Stomach smooth muscle (tissue), 2 donors: ENCODE results near the gene AKAP12.

ENCODE experiments used
- H3K27ac ChIP-seq: one replicate; pipeline ENCODE4 v1.7.0; 2013; ENCODE audit warnings: mild to moderate bottlenecking, low read length, inconsistent platforms
- H3K27me3 ChIP-seq, 2 donors: one replicate each; pipeline ENCODE4 v1.7.0; 2013; ENCODE audit warnings: low read length in 2 of 2; ENCODE audit not compliant: insufficient read depth in 2 of 2, control insufficient read depth in 1 of 2
- H3K36me3 ChIP-seq, 2 donors: one replicate each; pipeline ENCODE4 v1.7.0; 2013; ENCODE audit warnings: low read length in 2 of 2; ENCODE audit not compliant: control insufficient read depth in 2 of 2, insufficient read depth in 2 of 2
- H3K4me1 ChIP-seq: one replicate; pipeline ENCODE4 v1.7.0; 2013; ENCODE audit warnings: low read length; ENCODE audit not compliant: control insufficient read depth, insufficient read depth
- H3K4me3 ChIP-seq, 2 donors: one replicate each; pipeline ENCODE4 v1.7.0; 2013; ENCODE audit warnings: low read length in 2 of 2
- H3K9ac ChIP-seq, 2 donors: one replicate each; pipeline ENCODE4 v1.7.0; 2013; ENCODE audit warnings: low read length in 2 of 2, mild to moderate bottlenecking in 1 of 2
- H3K9me3 ChIP-seq, 2 donors: one replicate each; pipeline ENCODE4 v1.7.0; 2013; ENCODE audit warnings: low read length in 2 of 2; ENCODE audit not compliant: control insufficient read depth in 2 of 2
- donor health status: healthy.
- donor health status: Pancreatic carcinoma.

Gene AKAP12

DNA sequence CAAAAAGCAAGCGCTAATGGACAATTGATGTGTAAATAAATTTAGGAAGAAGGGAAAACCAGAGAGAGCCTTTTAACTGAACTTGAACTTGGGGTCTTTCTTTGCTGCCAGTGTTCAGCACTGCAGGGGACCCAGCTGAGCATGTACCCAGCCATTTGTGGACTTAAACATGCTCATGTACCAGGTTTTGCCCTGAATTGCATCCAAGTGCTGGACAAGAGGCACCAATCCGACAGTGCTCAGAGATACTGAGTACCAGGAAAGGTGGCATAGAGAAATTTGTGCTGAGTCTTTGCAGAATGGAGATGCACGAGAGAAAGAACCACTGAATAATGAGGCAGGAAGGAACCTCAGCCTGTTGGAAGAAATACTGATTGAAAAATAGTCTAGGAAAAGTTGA, 16.0 kb downstream of the AKAP12 start:
- Histone ChIP-seq H3K9ac (no peak overlapping the region), H3K27me3 (no peaks in the 10 kb centered on the region), H3K36me3 (peaks cover 0 to 3% of the 10 kb centered on the region in 2 donors), H3K27ac (peak overlapping the region; percentile 11), H3K4me1 (peaks cover 18% of the 10 kb centered on the region), H3K9me3 (no peaks in the 10 kb centered on the region), H3K4me3 (no peak overlapping the region)

DNA sequence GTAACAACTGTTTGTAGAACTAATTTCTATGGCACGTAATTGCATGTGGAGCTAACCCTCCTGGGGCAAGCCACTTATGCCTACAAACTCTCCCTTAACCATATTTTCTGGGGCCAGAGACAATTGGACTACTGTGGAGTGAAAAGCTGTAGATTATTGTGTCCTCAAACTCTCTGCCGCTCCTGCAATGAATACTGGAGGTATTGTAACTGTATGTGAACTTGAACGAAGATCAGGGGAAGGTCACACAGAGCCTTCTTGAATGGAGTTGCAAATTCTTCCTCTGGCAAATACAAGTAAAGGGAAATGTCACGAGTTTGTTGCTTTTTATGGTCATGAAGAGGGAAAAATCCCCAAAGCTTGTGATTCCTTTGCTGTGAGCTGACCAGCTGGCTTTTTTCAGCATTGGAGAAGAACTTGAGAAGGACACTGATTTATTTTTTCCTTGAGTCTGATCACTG, 18.2 kb downstream of the AKAP12 start:
- Histone ChIP-seq H3K4me3 (no peak overlapping the region), H3K27me3 (no peaks in the 10 kb centered on the region), H3K4me1 (peaks cover 18% of the 10 kb centered on the region), H3K36me3 (peaks cover 0 to 3% of the 10 kb centered on the region in 2 donors), H3K9me3 (no peaks in the 10 kb centered on the region), H3K27ac (no peak overlapping the region), H3K9ac (no peak overlapping the region)

DNA sequence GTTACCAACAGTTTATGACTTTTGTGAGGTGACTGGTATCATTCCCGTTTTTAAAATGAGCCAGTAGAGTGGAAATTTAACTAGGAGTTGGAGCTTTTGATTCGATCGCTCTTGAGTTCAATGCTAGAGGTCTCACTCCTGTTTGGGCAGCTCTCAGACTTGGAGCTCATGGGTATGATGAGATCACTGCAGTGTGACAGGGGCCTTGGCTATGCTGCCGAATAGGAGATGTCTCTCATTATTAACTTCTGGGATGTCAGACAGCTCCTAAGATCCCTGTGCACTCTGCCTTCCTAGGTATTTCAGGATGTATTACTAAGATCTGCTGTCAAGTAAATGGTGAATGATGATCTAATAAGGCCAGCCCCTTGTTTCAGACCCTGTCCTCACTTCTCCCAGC, 20.4 kb downstream of the AKAP12 start:
- Histone ChIP-seq H3K4me3 (no peak overlapping the region), H3K27me3 (no peaks in the 10 kb centered on the region), H3K36me3 (peaks cover 0 to 3% of the 10 kb centered on the region in 2 donors), H3K4me1 (peaks cover 15% of the 10 kb centered on the region), H3K9me3 (no peaks in the 10 kb centered on the region), H3K27ac (no peak overlapping the region), H3K9ac (no peak overlapping the region)

DNA sequence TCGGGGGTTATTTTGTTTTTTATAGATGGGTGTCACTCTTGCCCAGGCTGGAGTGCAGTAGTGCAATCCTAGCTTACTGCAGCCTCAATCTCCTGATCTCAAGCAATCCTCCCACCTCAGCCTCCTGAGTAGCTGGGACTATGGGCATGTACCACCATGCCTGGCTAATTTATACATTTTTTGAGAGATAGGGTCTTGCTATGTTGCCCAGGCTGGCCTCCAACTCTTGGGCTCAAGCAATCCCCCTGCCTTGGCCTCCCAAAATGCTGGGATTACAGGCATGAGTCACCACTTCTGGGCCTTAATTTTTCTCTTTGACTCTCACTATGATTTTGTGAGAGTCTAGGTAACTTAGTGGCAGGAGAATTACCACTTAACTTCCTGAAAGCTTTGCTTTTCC, 23.3 kb downstream of the AKAP12 start:
- H3K9me3 ChIP-seq, result no peaks in the 10 kb centered on the region
- H3K4me1 ChIP-seq, result peaks cover 12% of the 10 kb centered on the region
- H3K27ac ChIP-seq, result no peak overlapping the region
- H3K4me3 ChIP-seq, result no peak overlapping the region
- H3K27me3 ChIP-seq, result no peaks in the 10 kb centered on the region
- H3K9ac ChIP-seq, result no peak overlapping the region
- H3K36me3 ChIP-seq, result peaks cover 0 to 3% of the 10 kb centered on the region in 2 donors

- Histone ChIP-seq H3K27me3 (no peaks in the 10 kb centered on the region), H3K4me1 (peaks cover 9% of the 10 kb centered on the region), H3K36me3 (peaks cover 0 to 3% of the 10 kb centered on the region in 2 donors), H3K9me3 (no peaks in the 10 kb centered on the region), H3K9ac (no peak overlapping the region), H3K4me3 (no peak overlapping the region), H3K27ac (no peak overlapping the region)
Observed at GRCh38 chr6:151263967-151264366, 24.2 kb downstream of the AKAP12 start.

DNA sequence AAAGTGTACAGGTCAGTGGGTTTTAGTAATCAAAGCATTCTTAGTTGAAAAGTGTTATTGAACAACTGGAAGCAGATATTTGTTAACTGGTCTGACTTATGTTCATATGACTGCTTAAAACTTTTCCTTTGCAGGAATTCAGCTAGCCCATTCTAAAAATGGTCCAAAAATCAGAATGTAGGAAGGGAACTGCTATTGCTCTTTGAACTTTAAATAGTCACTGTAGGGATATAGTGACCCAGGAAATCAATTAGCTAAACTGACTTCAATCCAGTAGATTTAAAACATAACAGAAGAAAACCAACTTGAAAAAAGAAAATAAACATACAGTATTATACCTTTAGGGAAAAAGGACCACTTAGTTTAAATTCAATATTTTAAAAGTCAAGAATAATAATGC, 25.5 kb downstream of the AKAP12 start:
- H3K27me3 ChIP-seq, result no peaks in the 10 kb centered on the region
- no peaks in the 10 kb centered on the region for H3K36me3 ChIP-seq
- no peak overlapping the region for H3K27ac ChIP-seq
- peaks cover 8% of the 10 kb centered on the region for H3K4me1 ChIP-seq
- H3K9ac ChIP-seq, result no peak overlapping the region
- H3K9me3 ChIP-seq, result no peaks in the 10 kb centered on the region
- H3K4me3 ChIP-seq, result no peak overlapping the region

- H3K9me3 ChIP-seq, result no peaks in the 10 kb centered on the region
- H3K9ac ChIP-seq, result no peak overlapping the region
- no peaks in the 10 kb centered on the region for H3K36me3 ChIP-seq
- H3K27ac ChIP-seq, result no peak overlapping the region
- H3K4me1 ChIP-seq, result peaks cover 12% of the 10 kb centered on the region
- H3K27me3 ChIP-seq, result no peaks in the 10 kb centered on the region
- H3K4me3 ChIP-seq, result no peak overlapping the region
Observed at GRCh38 chr6:151269321-151269995, 29.7 kb downstream of the AKAP12 start.

DNA sequence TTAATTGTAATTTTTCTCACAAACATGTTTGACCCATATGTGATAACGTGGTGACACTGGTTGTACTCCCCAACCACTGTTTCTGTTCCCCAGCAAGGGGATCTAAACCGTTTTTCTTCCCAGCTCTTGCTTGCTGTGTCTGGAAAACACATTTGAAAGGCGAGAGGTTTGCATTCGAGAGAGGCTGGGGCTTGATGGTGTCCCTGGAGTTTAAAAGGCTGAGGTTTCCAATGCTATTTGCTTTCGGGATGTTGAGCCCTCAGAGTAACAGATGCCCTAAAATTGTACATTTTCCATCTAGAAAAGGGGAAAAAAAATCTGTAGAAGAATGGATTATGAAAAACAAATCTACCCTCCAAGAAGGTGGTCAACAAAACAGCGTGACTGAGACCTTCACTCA, 35.4 kb downstream of the AKAP12 start:
- peaks cover 17% of the 10 kb centered on the region for H3K4me1 ChIP-seq
- no peaks in the 10 kb centered on the region for H3K36me3 ChIP-seq
- no peaks in the 10 kb centered on the region for H3K27me3 ChIP-seq
- no peak overlapping the region for H3K9ac ChIP-seq
- no peaks in the 10 kb centered on the region for H3K9me3 ChIP-seq
- H3K4me3 ChIP-seq, result no peak overlapping the region
- H3K27ac ChIP-seq, result no peak overlapping the region

- Histone ChIP-seq H3K9ac (no peak overlapping the region), H3K36me3 (no peaks in the 10 kb centered on the region), H3K27me3 (no peaks in the 10 kb centered on the region), H3K9me3 (no peaks in the 10 kb centered on the region), H3K27ac (no peak overlapping the region), H3K4me3 (no peak overlapping the region), H3K4me1 (peaks cover 12% of the 10 kb centered on the region)
Observed at GRCh38 chr6:151275566-151275965, 35.8 kb downstream of the AKAP12 start.

DNA sequence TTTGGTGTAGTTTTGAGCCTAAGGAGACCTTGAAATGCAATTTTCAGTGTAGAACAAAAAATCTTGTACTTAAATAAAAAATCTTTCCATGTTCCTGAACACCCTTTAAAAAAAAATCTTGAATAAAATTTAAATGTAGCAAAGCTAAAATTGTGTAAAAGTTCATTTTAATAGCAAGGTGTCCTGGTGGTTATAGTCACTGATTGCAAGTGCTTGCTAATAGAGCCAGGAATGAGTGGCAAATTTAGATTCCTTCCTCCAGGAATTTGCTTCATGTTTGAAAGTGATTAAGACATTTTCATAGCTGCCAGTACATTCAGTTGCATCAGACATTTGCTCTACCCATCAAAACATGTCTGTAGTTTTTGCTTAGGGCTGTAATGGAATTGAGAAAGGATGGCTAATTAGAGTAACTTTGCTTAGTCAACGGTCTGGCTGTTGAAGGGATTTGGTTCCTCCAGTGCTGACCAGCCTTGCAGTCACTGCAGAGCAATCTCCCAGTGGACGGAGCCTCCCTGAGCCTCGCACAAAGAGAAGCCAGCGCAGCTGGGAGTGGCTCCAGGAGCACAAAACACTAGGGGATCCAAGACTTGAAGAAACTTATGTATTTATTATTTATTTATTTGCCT, 36.5 kb downstream of the AKAP12 start:
- peak overlapping the region in 1 of 2 donors; percentile 10 for H3K4me3 ChIP-seq
- no peaks in the 10 kb centered on the region for H3K36me3 ChIP-seq
- H3K9ac ChIP-seq, result no peak overlapping the region
- H3K27ac ChIP-seq, result peak overlapping the region; percentile 1
- no peaks in the 10 kb centered on the region for H3K27me3 ChIP-seq
- no peaks in the 10 kb centered on the region for H3K9me3 ChIP-seq
- peaks cover 6% of the 10 kb centered on the region for H3K4me1 ChIP-seq

DNA sequence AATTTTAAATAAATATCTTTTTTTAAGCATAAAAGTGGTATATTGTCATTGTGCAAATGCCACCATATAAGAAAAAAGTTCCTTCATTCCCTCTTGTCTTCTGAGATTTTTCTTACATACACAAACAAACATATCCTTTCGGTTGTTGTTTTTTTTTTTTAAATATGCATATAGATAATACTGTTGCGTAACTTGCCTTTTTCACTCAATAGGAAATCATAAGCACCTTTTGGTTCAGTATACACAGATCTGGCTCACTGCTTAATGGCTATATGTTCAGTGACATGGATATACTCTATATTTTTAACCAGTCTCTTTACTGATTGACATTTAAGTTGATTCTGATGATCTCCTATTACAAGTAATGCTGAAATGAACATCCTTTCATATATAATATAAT, 40.1 kb downstream of the AKAP12 start:
- no peaks in the 10 kb centered on the region for H3K36me3 ChIP-seq
- H3K9ac ChIP-seq, result no peak overlapping the region
- peaks cover 11% of the 10 kb centered on the region for H3K4me1 ChIP-seq
- no peaks in the 10 kb centered on the region for H3K27me3 ChIP-seq
- no peak overlapping the region for H3K27ac ChIP-seq
- H3K4me3 ChIP-seq, result no peak overlapping the region
- H3K9me3 ChIP-seq, result no peaks in the 10 kb centered on the region
